Lower leg skin (tissue), 4 donors: ENCODE data around the gene PIP5K1B. TPM values are rescaled to one million over a fixed set of nuclear protein-coding genes. Genes with fewer than 3 reads are reported as not detected.

Source experiments
- DNase-seq, 2 donors: peaks; one replicate each; pipeline ENCODE4 v3.0.0-alpha.2; 2019; ENCODE audit warnings: low spot score in 2 of 2
- H3K4me3 ChIP-seq: fragments of 200-600 bp; sonication (generic); 2 replicates; pipeline ENCODE4 v1.5.1; 2017; ENCODE audit warnings: mild to moderate bottlenecking, low read depth; ENCODE audit not compliant: poor library complexity, severe bottlenecking
- POLR2A ChIP-seq, 2 donors: fragments of 450-650 bp; IDR thresholded peaks; one replicate each; pipeline ENCODE4 v1.6.1; 2016 to 2017; ENCODE audit warnings: antibody characterized with exemption in 2 of 2, mild to moderate bottlenecking in 1 of 2, moderate library complexity in 1 of 2
- WGBS, 2 donors: methylation state at CpG; one replicate each; pipeline ENCODE4 v1.1.5; 2018; 5-methylcytosine and 5-hydroxymethylcytosine counted together
- intact Hi-C: fragments of 100-400 bp; cut with DNase I; formaldehyde crosslinking; loops from one replicate; pipeline ENCODE4 v1.15.0; 2023; ENCODE audit warnings: low total_unique reads
- total RNA-seq, 4 donors: library from RNA; depleted of rRNA; stranded (reverse); fragments of >200 nt; gene quantifications; one replicate each; pipeline ENCODE4 v1.1.0, GENCODE V29; 2016
- TF ChIP-seq, protein P1 (sequence below), 3 donors: fragments of 450-650 bp; IDR thresholded peaks; one replicate each; pipeline ENCODE4 v1.5.1; 2016; ENCODE audit warnings: antibody characterized with exemption in 3 of 3, mild to moderate bottlenecking in 3 of 3, moderate library complexity in 2 of 3

The PIP5K1B gene
- total RNA-seq, 4 donors from 2014 or later = 0.42 to 3.3 (median 2.7) TPM

DNA sequence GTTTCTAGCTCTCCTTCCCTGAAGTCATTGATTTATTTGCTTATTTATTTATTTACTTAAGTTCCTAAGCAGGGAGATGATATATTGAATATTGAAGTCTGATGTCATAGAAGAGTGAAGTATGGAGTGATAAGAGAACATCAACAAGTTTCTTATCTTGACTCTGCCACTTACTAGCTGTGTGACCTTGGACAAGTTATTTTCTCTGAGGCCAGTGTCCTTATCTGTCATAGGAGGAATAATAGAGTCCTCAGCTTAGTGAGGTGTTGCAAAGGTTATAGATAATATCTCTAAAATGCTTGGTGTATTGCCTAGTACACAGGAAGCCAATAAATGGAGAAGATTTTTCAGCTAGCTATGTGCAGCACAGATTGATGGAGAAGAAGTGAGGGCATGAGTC lies 32.4 kb upstream of the PIP5K1B start:
- TF ChIP-seq, protein P1, sequence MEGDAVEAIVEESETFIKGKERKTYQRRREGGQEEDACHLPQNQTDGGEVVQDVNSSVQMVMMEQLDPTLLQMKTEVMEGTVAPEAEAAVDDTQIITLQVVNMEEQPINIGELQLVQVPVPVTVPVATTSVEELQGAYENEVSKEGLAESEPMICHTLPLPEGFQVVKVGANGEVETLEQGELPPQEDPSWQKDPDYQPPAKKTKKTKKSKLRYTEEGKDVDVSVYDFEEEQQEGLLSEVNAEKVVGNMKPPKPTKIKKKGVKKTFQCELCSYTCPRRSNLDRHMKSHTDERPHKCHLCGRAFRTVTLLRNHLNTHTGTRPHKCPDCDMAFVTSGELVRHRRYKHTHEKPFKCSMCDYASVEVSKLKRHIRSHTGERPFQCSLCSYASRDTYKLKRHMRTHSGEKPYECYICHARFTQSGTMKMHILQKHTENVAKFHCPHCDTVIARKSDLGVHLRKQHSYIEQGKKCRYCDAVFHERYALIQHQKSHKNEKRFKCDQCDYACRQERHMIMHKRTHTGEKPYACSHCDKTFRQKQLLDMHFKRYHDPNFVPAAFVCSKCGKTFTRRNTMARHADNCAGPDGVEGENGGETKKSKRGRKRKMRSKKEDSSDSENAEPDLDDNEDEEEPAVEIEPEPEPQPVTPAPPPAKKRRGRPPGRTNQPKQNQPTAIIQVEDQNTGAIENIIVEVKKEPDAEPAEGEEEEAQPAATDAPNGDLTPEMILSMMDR (IDR thresholded peaks at IDR 0.05) = no peak
- no peak for TF ChIP-seq POLR2A (IDR thresholded peaks at IDR 0.05)
- DNase-seq = no peak
- intact Hi-C loops = no loop called here
- H3K4me3 ChIP-seq = no peak overlapping the region

DNA sequence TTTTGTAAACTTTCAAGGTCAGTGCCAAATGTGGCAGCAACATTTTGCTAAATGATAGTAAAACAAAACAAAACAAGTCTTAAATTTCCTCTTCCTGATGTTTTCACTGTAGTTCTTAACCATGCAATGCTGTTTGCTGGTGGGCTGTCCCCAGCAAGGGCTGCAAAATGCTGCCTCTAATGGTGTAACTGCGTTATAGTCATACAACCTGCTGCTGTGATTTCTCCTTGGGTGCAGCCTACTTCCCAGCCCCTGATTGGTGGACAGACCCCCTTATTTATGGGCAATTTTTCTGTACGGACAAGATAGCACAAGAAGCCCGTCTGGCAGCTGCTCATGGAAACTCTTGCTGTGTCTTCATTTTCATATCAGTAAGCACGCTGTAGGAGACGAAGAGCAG lies 26.6 kb upstream of the PIP5K1B start:
- WGBS, 2 donors = 36% methylated on average over 5 of the region's 5 CpGs
- TF ChIP-seq, protein P1 (IDR thresholded peaks at IDR 0.05) = no peak
- TF ChIP-seq POLR2A (IDR thresholded peaks at IDR 0.05) = no peak
- H3K4me3 ChIP-seq = no peak overlapping the region
- intact Hi-C loops = no loop called here
- DNase-seq = no peak

DNA sequence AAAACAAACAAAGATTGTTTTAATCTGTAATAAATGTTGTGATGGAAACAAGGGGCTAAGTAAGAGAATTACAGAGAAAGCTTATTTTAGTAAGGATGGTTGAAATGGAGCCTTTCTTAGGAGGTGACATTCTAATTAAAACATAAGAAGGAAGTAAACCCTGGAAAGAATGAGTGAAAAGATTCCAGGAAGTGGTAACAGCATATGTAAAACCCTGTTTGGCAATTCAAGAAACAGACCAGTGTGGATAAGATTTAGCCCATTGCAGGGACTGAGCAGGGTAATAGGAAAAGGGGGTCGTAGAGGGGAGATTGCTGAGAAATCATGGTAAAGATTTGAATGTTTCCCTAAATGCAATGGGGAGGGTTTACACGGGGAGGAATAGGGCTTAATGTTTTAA lies 21.6 kb upstream of the PIP5K1B start:
- intact Hi-C loops = loop anchor here (2.0 kb wide), 1 partner anchor 53 kb away; no protein-coding TSS in a partner anchor
- WGBS, 2 donors = 49 to 63% methylated on average over 2 of the region's 2 CpGs
- no peak overlapping the region for H3K4me3 ChIP-seq
- TF ChIP-seq POLR2A (IDR thresholded peaks at IDR 0.05) = no peak
- TF ChIP-seq, protein P1 (IDR thresholded peaks at IDR 0.05) = no peak
- no peak for DNase-seq

DNA sequence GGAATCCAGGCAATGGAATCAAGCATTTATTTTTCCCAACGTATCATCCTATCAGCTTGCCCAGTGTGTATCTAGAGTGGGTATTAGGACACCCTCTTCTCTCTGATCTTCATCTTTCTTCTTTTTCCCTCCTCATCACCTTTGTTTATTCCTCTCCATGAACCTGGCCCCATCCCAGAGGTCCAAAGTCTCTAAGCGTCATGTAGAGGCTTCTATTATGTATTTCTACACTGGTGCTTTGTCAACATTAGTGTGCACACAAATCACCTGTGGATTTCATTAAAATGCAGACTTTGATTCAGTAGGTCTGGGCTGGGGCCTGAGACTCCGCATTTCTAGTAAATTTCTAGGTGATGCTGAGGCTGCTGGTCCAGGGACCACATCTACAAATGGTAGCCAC lies 19.8 kb upstream of the PIP5K1B start:
- WGBS, 2 donors = 57 to 77% methylated on average over 3 of the region's 3 CpGs
- H3K4me3 ChIP-seq = no peak overlapping the region
- intact Hi-C loops = no loop called here
- DNase-seq = no peak
- no peak for TF ChIP-seq POLR2A (IDR thresholded peaks at IDR 0.05)
- TF ChIP-seq, protein P1 (IDR thresholded peaks at IDR 0.05) = no peak

DNA sequence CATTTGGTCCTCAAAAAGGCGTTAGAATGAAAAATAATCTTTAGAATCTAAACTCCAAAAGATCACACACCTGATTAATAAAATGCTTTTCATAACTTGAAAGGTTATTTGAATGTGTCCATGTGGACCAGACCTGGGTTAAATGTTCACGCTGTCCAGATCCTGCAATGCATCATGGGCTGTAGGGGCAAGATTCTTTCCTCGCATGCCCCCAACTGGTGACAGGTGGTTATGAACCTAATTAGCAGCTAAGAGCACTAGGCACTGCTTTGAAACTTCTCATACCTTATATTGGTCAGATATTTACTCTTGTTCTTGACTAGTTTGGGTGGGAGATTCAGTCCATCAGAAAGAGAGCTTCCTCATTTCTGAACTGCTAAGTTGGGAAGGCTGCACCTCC lies 19.3 kb upstream of the PIP5K1B start:
- DNase-seq = no peak
- intact Hi-C loops = no loop called here
- WGBS, 2 donors = 49 to 64% methylated on average over 3 of the region's 3 CpGs
- no peak for TF ChIP-seq POLR2A (IDR thresholded peaks at IDR 0.05)
- TF ChIP-seq, protein P1 (IDR thresholded peaks at IDR 0.05) = no peak
- H3K4me3 ChIP-seq = no peak overlapping the region

DNA sequence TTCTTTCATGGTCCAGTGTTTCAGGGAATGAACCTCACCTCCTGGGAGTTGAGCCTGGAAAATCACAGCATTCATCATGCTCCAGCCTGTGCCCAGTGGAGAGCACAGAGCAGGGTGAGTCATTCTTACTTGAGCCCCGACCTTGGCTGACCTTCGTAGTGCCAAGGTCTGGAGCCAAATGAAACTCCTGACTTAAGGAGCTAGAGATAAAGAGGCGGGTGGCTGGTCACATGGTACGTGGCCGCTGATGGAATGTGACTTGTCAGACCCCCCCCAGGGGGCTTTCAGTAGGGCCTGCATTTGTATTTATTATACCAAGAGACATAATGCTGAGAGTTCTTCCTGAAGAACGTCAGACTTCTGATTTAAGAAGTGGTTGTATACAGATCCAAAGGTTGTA lies 15.0 kb upstream of the PIP5K1B start:
- no peak for DNase-seq
- H3K4me3 ChIP-seq = no peak overlapping the region
- intact Hi-C loops = no loop called here
- 37 to 49% methylated on average over 6 of the region's 6 CpGs for WGBS, 2 donors
- TF ChIP-seq, protein P1 (IDR thresholded peaks at IDR 0.05) = no peak
- TF ChIP-seq POLR2A (IDR thresholded peaks at IDR 0.05) = no peak
